Endothelial cell of umbilical vein (primary cell): ENCODE measurements around the gene ZBTB17. TPM values are rescaled to one million over a fixed set of nuclear protein-coding genes. Genes with fewer than 3 reads are reported as not detected.

Experiments used
- BruUV-seq: library from RNA; stranded (reverse); fragments of 400-500 nt; replicated peaks from 2 replicates; lab custom pipeline; 2021; lab: Mats Ljungman, UMichigan
- CTCF ChIA-PET: fragments of 300-600, 350-600 bp; sonication (Branson Sonifier 250); formaldehyde crosslinking; loops from one replicate; lab custom pipeline; 2021; ENCODE audit warnings: antibody characterized with exemption, inconsistent platforms; lab: Charles Lee
- POLR2A ChIA-PET: fragments of 300-600, 350-600 bp; sonication (Branson Sonifier 250); formaldehyde crosslinking; loops from one replicate; lab custom pipeline; 2021; ENCODE audit warnings: antibody characterized with exemption, inconsistent platforms; lab: Charles Lee
- DNase-seq: peaks from one replicate; pipeline ENCODE4 v3.0.0-alpha.2; 2011; ENCODE audit warnings: low read depth, low spot score
- FAIRE-seq: peaks from 2 replicates; lab custom pipeline; 2011; peaks lifted over from hg19 to GRCh38; lab: Jason Lieb, UNC
- H2AFZ ChIP-seq: 2 replicates; pipeline ENCODE4 v1.6.0; 2012; ENCODE audit warnings: low read depth, low read length, control low read depth, inconsistent platforms
- H3K27ac ChIP-seq: 2 replicates; pipeline ENCODE4 v1.5.1; 2011; ENCODE audit warnings: low read depth, mild to moderate bottlenecking, control low read depth, low read length, moderate library complexity; ENCODE audit not compliant: insufficient read depth
- H3K27me3 ChIP-seq, 2 experiments: 2 replicates each; pipeline versions ENCODE4 v1.6.0 to v1.6.1; 2011; ENCODE audit warnings: low read length in 2 of 2, mixed read lengths in 1 of 2; ENCODE audit not compliant: control insufficient read depth in 2 of 2, insufficient read depth in 2 of 2
- H3K36me3 ChIP-seq, 2 experiments: 2 replicates in 1 of 2; 3 replicates in 1 of 2; pipeline ENCODE4 v1.5.1; 2011; ENCODE audit warnings: low read length in 2 of 2, mild to moderate bottlenecking in 1 of 2, moderate library complexity in 1 of 2; ENCODE audit not compliant: control insufficient read depth in 2 of 2, insufficient read depth in 2 of 2; ENCODE audit errors: extremely low read depth in 1 of 2
- H3K4me1 ChIP-seq: 3 replicates; pipeline ENCODE4 v1.5.1; 2011; ENCODE audit warnings: mild to moderate bottlenecking, low read length; ENCODE audit not compliant: control insufficient read depth, insufficient read depth; ENCODE audit errors: extremely low read depth
- H3K4me2 ChIP-seq: 2 replicates; pipeline ENCODE4 v1.6.1; 2011; ENCODE audit warnings: low read length, control low read depth, mixed read lengths; ENCODE audit not compliant: insufficient read depth
- H3K4me3 ChIP-seq, 3 experiments: fragments of 200-600 bp in 1 of 3; sonication (generic), shearing (Covaris generic) in 1 of 3; replicated peaks in 1 of 3; 2 replicates each; pipeline ENCODE4 v1.5.1; 2011 to 2016; ENCODE audit warnings: control low read depth in 3 of 3, low read length in 3 of 3, mild to moderate bottlenecking in 2 of 3, inconsistent platforms in 1 of 3, low read depth in 1 of 3, moderate library complexity in 1 of 3; ENCODE audit not compliant: insufficient read depth in 1 of 3
- H3K79me2 ChIP-seq: 2 replicates; pipeline ENCODE4 v1.6.0; 2012; ENCODE audit warnings: low read length, inconsistent platforms; ENCODE audit not compliant: control insufficient read depth, insufficient read depth
- H3K9ac ChIP-seq: replicated peaks from 2 replicates; pipeline ENCODE3; 2011; ENCODE audit warnings: low read length, control low read depth; ENCODE audit not compliant: insufficient read depth; ENCODE audit errors: extremely low read depth
- H3K9me1 ChIP-seq: replicated peaks from 3 replicates; pipeline ENCODE4 v1.6.0; 2011; ENCODE audit warnings: mild to moderate bottlenecking, low read length; ENCODE audit not compliant: control insufficient read depth, insufficient read depth; ENCODE audit errors: extremely low read depth
- H3K9me3 ChIP-seq: replicated peaks from 2 replicates; pipeline ENCODE4 v1.5.1; 2012; ENCODE audit warnings: low read length, inconsistent platforms; ENCODE audit not compliant: control insufficient read depth, insufficient read depth
- H4K20me1 ChIP-seq: replicated peaks from 2 replicates; pipeline ENCODE3; 2011; ENCODE audit warnings: mild to moderate bottlenecking, low read length; ENCODE audit not compliant: control insufficient read depth, insufficient read depth; ENCODE audit errors: extremely low read depth
- EZH2 ChIP-seq: IDR thresholded peaks from 2 replicates; pipeline ENCODE4 v1.6.1; 2012; ENCODE audit warnings: borderline replicate concordance, low read depth, mild to moderate bottlenecking, moderate library complexity, low read length, inconsistent platforms; ENCODE audit not compliant: severe bottlenecking
- FOS ChIP-seq: IDR thresholded peaks from 2 replicates; pipeline ENCODE4 v1.6.1; 2011; ENCODE audit warnings: mild to moderate bottlenecking, low read length, moderate library complexity, borderline replicate concordance; ENCODE audit not compliant: insufficient read depth
- GATA2 ChIP-seq: IDR thresholded peaks from 2 replicates; pipeline ENCODE4 v1.7.0; 2011; ENCODE audit warnings: low read depth, mild to moderate bottlenecking, moderate library complexity, mixed read lengths, low read length; ENCODE audit not compliant: insufficient read length, insufficient read depth
- JUN ChIP-seq: IDR thresholded peaks from 2 replicates; pipeline ENCODE4 v1.6.1; 2011; ENCODE audit warnings: borderline replicate concordance, low read depth; ENCODE audit not compliant: insufficient read length, insufficient read depth
- MAX ChIP-seq: IDR thresholded peaks from 2 replicates; pipeline ENCODE4 v1.6.1; 2011; ENCODE audit not compliant: insufficient read depth, insufficient read length
- MYC ChIP-seq: IDR thresholded peaks from one replicate; pipeline ENCODE4 v1.6.1; 2011; ENCODE audit warnings: mild to moderate bottlenecking, low read depth, low read length
- POLR2A ChIP-seq: IDR thresholded peaks from 2 replicates; pipeline ENCODE4 v1.6.1; 2012; ENCODE audit warnings: low read depth, mild to moderate bottlenecking, control low read depth, low read length
- POLR2AphosphoS5 ChIP-seq: IDR thresholded peaks from 2 replicates; pipeline ENCODE4 v1.6.1; 2012; ENCODE audit warnings: low read depth, mild to moderate bottlenecking, control low read depth, low read length, moderate library complexity; ENCODE audit not compliant: insufficient read depth
- dilution Hi-C: fragments of 300-500 bp; cut with MboI; formaldehyde crosslinking; loops from one replicate; pipeline ENCODE4 v1.15.0; 2019; ENCODE audit warnings: low sequenced_read_pairs; ENCODE audit not compliant: extremely low pct_ligation_motif_present
- intact Hi-C: fragments of 100-400 bp; cut with micrococcal nuclease; formaldehyde crosslinking; loops from one replicate; pipeline ENCODE4 v1.10.0; 2022
- polyA plus RNA-seq, 4 experiments: library from polyadenylated mRNA; depleted of rRNA in 3 of 4; stranded (reverse) in 3 of 4; unstranded in 1 of 4; fragments of >200 nt; gene quantifications; 2 replicates each; pipeline versions ENCODE4 v1.2.1 to v1.2.3, GENCODE V29; 2011 to 2012; ENCODE audit warnings: missing spikeins in 1 of 4
- total RNA-seq: library from RNA; stranded (reverse); gene quantifications from 2 replicates; pipeline ENCODE4 v1.2.3, GENCODE V29; 2021
- TF ChIP-seq, protein P1 (sequence below), 2 donors: IDR thresholded peaks; 1 replicate in 1 of 2; 2 replicates in 1 of 2; pipeline ENCODE4 v1.5.1; 2011; ENCODE audit warnings: low read length in 2 of 2, mild to moderate bottlenecking in 2 of 2, moderate library complexity in 2 of 2, control low read depth in 1 of 2, inconsistent platforms in 1 of 2, low read depth in 1 of 2; ENCODE audit not compliant: insufficient read depth in 1 of 2; ENCODE audit errors: extremely low read depth in 1 of 2

Gene ZBTB17
- total and polyA plus RNA-seq, 2 donors (not counting 3 experiments of a cell fraction or from before 2014, with no cell fraction given), result 43.9 to 72.7 TPM

DNA sequence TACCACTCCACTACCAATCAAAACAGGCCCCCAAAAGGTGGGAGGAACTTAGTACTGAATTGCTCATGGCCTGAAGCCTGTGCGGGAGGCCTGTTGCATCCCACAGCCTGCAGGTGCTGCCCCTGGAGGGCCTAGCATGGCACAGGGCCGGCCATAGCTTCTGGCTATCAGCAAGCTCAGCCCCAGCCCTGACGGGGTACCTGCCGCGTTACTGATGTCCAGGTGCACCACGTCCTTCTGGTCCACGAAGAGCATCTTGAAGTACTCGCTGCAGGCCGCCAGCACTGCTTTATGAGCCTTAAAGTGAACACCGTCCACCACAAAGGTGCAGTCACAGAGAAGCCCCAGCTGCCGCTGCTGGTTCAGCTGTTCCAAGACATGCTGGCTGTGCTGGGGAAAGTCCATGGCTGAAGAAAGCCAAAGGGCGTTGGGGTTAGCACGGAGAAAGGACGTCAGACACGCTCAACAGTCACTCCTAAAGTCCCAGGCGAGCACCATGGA lies 27.8 kb downstream of the ZBTB17 start:
- H3K79me2 ChIP-seq, result peaks cover 22% of the 10 kb centered on the region
- no peaks in the 10 kb centered on the region for H3K9me1 ChIP-seq
- no peaks in the 10 kb centered on the region for H3K27me3 ChIP-seq
- H3K4me1 ChIP-seq, result peaks cover 46% of the 10 kb centered on the region
- H2AFZ ChIP-seq, result no peak overlapping the region
- no peak overlapping the region for H3K4me3 ChIP-seq
- H3K27ac ChIP-seq, result no peak overlapping the region
- ChIA-PET POLR2A (no interaction called here), CTCF (interaction anchor here (0.8 to 2.7 kb wide), 4 partner anchors 10 to 153 kb away, joined by 3 to 16 read pairs (median 10); no protein-coding TSS in a partner anchor)
- intact Hi-C loops (no loop called here), dilution Hi-C loops (no loop called here)
- no peak for FAIRE-seq
- peaks cover 10 to 44% of the 10 kb centered on the region in 2 experiments for H3K36me3 ChIP-seq
- no peaks in the 10 kb centered on the region for H3K9me3 ChIP-seq
- no peaks in the 10 kb centered on the region for H4K20me1 ChIP-seq
- H3K9ac ChIP-seq, result no peak overlapping the region
- no peak overlapping the region for H3K4me2 ChIP-seq
- TF ChIP-seq POLR2A (no peak), MAX (no peak), POLR2AphosphoS5 (no peak), GATA2 (no peak), FOS (no peak), MYC (no peak), JUN (no peak), EZH2 (no peak)
- TF ChIP-seq, protein P1, sequence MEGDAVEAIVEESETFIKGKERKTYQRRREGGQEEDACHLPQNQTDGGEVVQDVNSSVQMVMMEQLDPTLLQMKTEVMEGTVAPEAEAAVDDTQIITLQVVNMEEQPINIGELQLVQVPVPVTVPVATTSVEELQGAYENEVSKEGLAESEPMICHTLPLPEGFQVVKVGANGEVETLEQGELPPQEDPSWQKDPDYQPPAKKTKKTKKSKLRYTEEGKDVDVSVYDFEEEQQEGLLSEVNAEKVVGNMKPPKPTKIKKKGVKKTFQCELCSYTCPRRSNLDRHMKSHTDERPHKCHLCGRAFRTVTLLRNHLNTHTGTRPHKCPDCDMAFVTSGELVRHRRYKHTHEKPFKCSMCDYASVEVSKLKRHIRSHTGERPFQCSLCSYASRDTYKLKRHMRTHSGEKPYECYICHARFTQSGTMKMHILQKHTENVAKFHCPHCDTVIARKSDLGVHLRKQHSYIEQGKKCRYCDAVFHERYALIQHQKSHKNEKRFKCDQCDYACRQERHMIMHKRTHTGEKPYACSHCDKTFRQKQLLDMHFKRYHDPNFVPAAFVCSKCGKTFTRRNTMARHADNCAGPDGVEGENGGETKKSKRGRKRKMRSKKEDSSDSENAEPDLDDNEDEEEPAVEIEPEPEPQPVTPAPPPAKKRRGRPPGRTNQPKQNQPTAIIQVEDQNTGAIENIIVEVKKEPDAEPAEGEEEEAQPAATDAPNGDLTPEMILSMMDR (IDR thresholded peaks at IDR 0.05; ENCODE audit: extremely low read depth in 1 of 2, insufficient read depth in 1 of 2, low read depth in 1 of 2, low read length in 2 of 2), result no peak
- DNase-seq, result no peak
- no TSS peak for BruUV-seq
